ENCODE results near the gene ELF4.

DNA sequence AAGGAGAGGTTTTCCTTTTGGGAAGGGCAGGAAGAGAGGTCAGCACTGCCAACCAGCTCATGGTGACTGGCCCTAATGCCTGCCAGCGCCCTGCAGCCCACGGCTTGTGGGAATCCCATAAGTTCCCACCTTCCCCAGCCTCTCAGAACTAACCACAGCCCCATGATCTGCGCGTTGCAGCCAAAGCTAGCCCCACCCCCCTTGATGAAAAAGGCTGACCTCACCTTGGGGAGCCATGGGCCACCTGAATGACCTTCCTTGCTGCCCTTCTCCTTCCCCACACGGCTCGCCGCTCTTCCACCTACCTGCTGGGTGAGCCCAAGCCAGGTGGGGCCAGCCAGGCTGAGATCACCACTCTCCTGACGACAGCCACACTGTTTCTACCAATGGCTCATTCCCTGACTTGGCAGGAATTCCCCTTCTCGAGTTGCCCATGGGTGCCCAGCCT, 3.9 kb upstream of the ELF4 start:
- TF ChIP-seq POLR2A (IDR thresholded peaks at IDR 0.05; ENCODE audit: low read length) (no peak), GATA1 (IDR thresholded peaks at IDR 0.05; ENCODE audit: low read depth, low read length) (no peak)
